KOPT-K1 (cell line): ENCODE measurements around the gene ZKSCAN1.

Experiments
- H3K27ac ChIP-seq: fragments of 200-600 bp; sonication (generic); 2 replicates; pipeline ENCODE4 v1.5.1; 2016; ENCODE audit warnings: antibody characterized with exemption, mild to moderate bottlenecking, low read depth, low read length; ENCODE audit not compliant: poor library complexity, severe bottlenecking
- H3K36me3 ChIP-seq: fragments of 200-600 bp; sonication (generic); 2 replicates; pipeline ENCODE4 v1.5.1; 2017; ENCODE audit warnings: antibody characterized with exemption, mild to moderate bottlenecking, low read length, moderate library complexity; ENCODE audit not compliant: insufficient read depth
- H3K9me3 ChIP-seq: fragments of 200-600 bp; sonication (generic); 2 replicates; pipeline ENCODE4 v1.5.1; 2017; ENCODE audit warnings: antibody characterized with exemption, low read length, mild to moderate bottlenecking; ENCODE audit not compliant: insufficient read depth, poor library complexity, severe bottlenecking

ZKSCAN1 gene

DNA sequence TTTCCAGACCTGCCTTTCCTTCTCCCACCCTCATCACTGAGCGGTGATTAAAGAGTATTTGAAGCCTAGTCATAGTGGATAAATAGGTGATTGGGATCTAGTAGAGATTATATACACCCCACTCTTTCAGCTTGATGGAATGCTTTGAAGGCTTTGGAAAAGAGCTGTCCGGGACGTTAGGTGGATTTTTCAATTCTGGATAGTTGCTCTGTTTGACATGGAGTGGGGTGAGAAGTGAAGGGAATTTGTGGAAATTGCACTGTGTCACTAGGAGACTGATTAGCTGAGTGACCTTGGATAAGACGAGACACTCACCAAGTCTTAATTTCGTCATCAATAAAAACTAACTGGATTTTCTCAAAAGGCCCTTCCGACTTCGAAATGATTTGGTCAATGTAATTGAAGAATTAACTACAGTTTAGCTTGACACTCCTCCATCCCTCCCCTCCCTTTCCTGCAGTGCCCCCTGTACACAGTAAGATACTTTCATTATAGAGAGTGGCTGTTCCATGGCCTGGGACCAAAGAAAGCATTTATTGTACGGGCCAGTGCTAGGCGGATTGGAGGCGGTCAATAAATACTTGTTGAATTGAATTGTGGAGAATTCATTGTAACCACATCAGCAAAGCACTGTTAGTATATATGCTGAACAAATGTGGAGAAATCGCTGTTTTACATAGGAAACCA, 962 bp downstream of the ZKSCAN1 start:
- peaks cover 28% of the 10 kb centered on the region for H3K36me3 ChIP-seq
- H3K9me3 ChIP-seq = no peaks in the 10 kb centered on the region
- peak overlapping the region; percentile 73 for H3K27ac ChIP-seq

DNA sequence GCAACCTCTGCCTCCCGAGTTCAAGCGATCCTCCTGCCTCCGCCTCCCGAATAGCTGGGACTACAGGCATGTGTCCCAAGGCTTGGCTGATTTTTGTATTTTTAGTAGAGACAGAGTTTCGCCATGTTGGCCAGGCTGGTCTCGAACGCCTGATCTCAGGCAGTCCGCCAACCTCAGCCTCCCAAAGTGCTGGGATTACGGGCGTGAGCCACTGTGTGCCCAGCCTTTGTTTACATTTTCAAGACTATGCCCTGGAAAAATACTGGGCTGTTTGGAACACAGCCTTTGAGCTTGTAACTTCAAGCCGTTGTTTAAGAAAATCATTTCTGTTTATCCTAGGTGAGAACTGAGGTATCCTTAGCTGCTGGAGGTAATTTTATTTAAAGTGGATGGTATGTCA, 1.9 kb downstream of the ZKSCAN1 start:
- no peak overlapping the region for H3K27ac ChIP-seq
- peaks cover 38% of the 10 kb centered on the region for H3K36me3 ChIP-seq
- H3K9me3 ChIP-seq = no peaks in the 10 kb centered on the region

DNA sequence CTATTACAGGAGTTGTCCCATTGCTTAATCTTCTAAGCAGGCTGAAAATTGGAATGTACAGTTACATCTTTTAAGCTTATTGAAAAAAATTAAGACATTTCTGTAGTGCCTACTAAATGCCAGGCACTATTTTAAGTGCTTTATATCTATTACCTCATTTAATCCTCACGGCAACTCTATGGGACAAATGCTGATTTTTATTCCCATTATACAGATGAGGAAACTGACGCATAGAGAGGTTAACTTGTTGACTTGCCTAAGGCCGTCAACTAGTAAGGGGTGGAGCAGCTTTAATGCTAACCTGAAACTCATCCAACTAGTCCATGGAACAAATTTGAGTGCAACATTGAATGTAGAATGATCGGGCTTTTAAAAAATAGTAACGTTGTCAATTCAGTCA, 2.5 kb downstream of the ZKSCAN1 start:
- no peak overlapping the region for H3K27ac ChIP-seq
- no peaks in the 10 kb centered on the region for H3K9me3 ChIP-seq
- peaks cover 43% of the 10 kb centered on the region for H3K36me3 ChIP-seq

DNA sequence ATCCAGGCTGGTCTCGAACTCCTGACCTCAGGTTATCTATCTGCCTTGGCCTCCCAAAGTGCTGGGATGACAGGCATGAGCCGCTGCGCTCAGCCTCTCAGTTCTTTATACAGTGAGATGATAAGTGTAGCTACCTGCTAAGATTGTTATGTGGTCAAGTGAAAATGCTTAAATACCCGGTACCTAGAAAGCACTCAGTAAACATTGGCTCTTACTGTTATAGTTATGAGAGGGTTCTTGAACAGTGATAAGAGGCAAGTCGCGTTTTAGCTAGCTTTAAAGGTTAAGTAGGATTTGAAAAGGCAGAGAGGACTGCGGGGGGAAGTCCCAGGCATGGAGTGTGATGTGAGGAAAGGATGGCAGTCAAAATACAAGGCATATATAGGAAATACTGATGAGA, 4.5 kb downstream of the ZKSCAN1 start:
- Histone ChIP-seq H3K27ac (no peak overlapping the region), H3K36me3 (peaks cover 64% of the 10 kb centered on the region), H3K9me3 (no peaks in the 10 kb centered on the region)

DNA sequence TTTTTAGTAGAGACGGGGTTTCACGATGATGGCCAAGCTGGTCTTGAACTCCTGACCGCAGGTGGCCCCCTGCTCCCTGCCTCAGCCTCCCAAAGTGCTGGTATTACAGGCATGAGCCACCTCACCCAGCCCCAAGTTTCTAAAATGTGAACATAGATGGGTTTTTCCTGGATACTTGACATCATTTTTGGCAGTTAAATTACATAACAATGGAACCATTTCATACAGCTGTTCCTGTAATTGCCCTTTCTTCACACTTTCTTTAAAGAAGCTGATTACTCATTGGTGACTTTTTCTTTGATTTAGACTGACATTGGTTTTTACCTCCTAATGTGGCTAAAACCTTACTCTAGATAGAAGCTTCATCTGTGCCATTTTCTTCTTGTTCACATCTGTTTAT, 5.9 kb downstream of the ZKSCAN1 start:
- no peak overlapping the region for H3K27ac ChIP-seq
- H3K36me3 ChIP-seq = peaks cover 78% of the 10 kb centered on the region
- H3K9me3 ChIP-seq = no peaks in the 10 kb centered on the region

DNA sequence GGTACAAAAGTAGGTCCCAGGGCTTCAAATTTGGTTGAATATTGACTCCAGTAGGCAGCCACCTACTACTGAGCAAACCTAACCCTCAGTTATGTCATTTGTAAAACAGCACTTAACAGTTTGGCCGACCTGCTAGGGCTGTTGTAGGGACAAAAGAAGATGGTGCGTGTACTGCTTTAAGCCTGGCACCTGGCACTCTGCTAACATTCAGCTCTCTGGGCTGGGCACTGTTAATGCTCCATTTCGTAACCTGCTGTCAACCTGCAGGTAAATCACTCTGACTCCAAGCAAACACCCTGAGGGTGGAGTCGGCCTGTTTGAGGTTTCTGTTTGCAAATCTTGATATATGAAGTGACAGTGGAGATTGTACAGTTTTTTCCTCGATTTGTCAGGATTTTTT, 7.2 kb downstream of the ZKSCAN1 start:
- Histone ChIP-seq H3K36me3 (peaks cover 90% of the 10 kb centered on the region), H3K27ac (no peak overlapping the region)

DNA sequence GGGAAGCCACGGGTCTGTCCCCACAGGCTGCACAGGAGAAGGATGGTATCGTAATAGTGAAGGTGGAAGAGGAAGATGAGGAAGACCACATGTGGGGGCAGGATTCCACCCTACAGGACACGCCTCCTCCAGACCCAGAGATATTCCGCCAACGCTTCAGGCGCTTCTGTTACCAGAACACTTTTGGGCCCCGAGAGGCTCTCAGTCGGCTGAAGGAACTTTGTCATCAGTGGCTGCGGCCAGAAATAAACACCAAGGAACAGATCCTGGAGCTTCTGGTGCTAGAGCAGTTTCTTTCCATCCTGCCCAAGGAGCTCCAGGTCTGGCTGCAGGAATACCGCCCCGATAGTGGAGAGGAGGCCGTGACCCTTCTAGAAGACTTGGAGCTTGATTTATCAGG, 8.1 kb downstream of the ZKSCAN1 start:
- peaks cover 92% of the 10 kb centered on the region for H3K36me3 ChIP-seq
- H3K9me3 ChIP-seq = no peaks in the 10 kb centered on the region
- no peak overlapping the region for H3K27ac ChIP-seq

More for the DNA sequence above, 7.2 kb downstream of the ZKSCAN1 start:
- no peaks in the 10 kb centered on the region for H3K9me3 ChIP-seq

DNA sequence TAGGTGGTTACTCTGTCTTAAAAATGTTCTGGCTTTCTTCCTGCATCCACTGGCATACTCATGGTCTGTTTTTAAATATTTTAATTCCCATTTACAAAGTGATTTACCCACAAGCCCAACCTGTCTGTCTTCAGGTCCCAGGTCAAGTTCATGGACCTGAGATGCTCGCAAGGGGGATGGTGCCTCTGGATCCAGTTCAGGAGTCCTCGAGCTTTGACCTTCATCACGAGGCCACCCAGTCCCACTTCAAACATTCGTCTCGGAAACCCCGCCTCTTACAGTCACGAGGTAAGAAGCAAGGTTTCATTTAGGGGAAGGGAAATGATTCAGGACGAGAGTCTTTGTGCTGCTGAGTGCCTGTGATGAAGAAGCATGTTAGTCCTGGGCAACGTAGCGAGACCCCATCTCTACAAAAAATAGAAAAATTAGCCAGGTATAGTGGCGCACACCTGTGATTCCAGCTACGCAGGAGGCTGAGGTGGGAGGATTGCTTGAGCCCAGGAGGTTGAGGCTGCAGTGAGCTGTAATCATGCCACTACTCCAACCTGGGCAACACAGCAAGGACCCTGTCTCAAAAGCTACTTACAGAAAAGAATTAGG, 8.7 kb downstream of the ZKSCAN1 start:
- Histone ChIP-seq H3K27ac (no peak overlapping the region), H3K36me3 (peaks cover 92% of the 10 kb centered on the region), H3K9me3 (no peaks in the 10 kb centered on the region)

DNA sequence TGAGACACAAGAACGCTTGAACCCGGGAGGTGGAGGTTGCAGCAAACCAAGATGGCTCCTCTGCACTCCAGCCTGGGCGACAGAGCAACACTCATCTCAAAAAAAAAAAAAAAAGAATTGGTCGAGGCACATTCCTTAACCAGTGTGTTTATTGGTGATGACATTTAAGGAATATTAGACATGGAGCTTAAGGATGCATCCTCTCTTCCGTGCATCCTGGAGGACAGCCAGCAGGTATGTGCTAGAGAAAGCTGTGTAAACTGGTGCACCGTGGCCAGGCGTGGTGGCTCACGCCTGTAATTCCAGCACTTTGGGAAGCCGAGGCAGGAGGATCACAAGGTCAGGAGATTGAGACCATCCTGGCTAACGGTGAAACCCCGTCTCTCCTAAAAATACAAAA, 11.8 kb downstream of the ZKSCAN1 start:
- Histone ChIP-seq H3K36me3 (peaks cover 100% of the 10 kb centered on the region), H3K9me3 (no peaks in the 10 kb centered on the region), H3K27ac (no peak overlapping the region)

DNA sequence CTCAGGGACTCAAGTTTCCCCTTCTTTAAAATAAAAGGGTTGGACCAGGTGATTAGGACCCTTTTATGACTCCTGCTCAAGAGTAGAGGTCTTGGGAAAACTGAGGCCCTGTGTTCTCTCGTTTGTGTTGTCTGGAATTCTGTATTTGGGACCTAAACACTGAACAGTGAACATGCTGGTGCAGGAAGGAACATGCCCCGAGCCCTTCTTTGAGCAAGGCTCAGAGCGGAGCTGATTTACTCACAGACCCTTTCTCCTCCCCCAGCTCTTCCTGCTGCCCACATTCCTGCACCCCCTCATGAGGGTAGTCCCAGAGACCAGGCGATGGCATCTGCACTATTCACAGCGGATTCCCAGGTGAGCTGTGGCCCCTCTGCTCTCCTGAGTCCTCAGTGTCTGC, 14.2 kb downstream of the ZKSCAN1 start:
- no peak overlapping the region for H3K27ac ChIP-seq
- no peaks in the 10 kb centered on the region for H3K9me3 ChIP-seq
- H3K36me3 ChIP-seq = peaks cover 97% of the 10 kb centered on the region

DNA sequence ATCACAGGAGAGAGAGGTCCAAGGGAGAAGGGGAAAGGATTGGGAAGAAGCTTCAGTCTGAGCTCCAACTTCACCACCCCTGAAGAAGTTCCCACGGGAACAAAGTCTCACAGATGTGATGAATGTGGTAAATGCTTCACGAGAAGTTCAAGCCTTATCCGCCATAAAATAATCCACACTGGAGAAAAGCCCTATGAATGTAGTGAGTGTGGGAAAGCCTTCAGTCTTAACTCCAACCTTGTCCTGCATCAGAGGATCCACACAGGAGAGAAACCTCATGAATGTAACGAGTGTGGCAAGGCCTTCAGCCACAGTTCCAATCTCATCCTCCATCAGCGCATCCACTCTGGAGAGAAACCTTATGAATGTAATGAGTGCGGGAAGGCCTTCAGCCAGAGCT, 18.1 kb downstream of the ZKSCAN1 start:
- H3K36me3 ChIP-seq = peaks cover 97% of the 10 kb centered on the region

DNA sequence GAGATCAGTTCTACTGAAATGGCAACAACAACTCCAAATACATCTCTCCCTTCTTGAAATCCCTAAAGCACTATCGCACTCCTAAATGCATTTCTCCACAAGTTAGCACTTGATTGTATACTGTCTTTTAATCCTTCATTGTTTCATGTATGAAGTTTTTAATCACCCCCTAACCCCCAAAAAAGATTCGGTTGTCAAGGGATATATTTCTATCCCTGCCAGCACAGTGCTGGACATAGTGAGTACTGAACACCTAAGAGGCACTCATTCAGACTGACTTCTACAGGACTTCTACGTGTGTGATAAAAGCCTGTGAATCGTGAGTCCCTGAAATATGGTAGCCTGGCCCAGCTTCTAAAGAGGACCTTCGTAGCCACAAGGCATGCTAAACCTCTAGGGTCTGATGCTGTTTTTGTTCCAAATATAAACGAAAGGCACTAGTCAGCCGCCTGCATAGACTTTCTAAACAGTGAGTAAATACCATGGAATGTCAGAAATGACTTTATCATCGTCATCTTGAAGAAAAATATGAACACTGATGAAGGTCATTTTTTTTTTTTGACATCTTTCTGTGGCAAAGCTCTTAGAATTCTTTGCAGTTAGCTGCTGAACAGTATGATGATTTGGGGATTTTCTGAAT, 19.6 kb downstream of the ZKSCAN1 start:
- Histone ChIP-seq H3K27ac (no peak overlapping the region), H3K36me3 (peaks cover 83% of the 10 kb centered on the region), H3K9me3 (no peaks in the 10 kb centered on the region)

More for the DNA sequence above, 18.1 kb downstream of the ZKSCAN1 start:
- Histone ChIP-seq H3K9me3 (no peaks in the 10 kb centered on the region), H3K27ac (no peak overlapping the region)

DNA sequence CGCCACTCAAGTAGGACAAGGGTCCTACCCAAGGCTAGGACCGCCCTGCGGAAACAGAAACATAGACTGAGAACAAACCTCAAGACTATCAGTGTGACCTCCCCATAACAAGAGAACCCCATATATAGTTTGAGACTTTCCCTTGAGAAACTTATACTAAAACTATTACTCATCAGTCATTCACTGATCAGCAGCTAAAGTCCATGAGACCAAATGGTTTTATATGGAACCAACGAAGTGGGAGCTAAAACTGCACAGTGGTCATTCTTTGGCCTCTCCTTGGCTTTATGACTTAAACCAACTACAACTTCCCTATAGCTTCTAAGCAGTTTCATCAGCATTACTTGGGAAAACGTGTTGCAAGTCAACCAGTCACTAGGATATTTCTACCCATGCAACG, 20.5 kb downstream of the ZKSCAN1 start:
- Histone ChIP-seq H3K27ac (no peak overlapping the region), H3K36me3 (peaks cover 74% of the 10 kb centered on the region), H3K9me3 (no peaks in the 10 kb centered on the region)

DNA sequence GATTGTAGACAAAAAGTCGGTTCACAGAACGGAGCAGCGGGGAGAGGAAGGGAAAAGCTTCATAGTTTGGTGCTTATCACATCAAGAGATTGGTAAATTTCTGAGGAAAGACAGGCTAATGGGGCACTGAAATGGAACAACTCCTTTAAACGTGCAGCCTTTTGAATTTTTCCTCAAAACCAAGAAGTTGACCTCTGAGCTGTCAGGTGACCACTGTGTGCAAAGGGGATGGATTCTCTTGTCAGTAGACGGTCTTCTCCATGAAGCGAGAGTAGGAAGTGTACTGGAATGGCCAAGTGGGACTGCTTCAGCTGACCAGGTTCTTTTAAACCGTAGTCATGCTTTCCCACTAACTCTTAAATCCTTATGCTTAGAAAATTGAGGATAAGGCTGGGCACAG, 22.9 kb downstream of the ZKSCAN1 start:
- Histone ChIP-seq H3K9me3 (no peaks in the 10 kb centered on the region), H3K27ac (no peak overlapping the region), H3K36me3 (peaks cover 52% of the 10 kb centered on the region)

DNA sequence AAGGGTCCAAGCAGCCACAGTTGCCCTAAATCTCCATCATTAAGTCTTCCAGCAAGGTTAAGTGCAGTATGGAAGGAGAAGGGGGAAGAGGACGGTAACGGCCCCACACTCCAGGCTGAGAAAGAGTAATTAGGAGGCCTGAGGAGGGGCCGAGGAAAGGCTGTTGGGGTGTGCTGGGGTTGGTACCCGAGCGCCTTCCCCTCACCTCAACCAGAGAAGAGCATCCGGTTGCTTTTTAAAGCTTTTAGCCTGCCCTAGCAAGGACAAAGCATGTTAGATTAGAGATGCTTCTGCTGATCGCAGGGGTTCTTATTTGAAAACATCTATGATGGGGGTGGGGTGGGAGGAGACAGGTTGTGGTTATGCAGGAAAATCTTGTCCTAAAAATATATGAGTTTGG, 25.2 kb downstream of the ZKSCAN1 start:
- no peaks in the 10 kb centered on the region for H3K9me3 ChIP-seq
- peaks cover 29% of the 10 kb centered on the region for H3K36me3 ChIP-seq
- H3K27ac ChIP-seq = no peak overlapping the region

DNA sequence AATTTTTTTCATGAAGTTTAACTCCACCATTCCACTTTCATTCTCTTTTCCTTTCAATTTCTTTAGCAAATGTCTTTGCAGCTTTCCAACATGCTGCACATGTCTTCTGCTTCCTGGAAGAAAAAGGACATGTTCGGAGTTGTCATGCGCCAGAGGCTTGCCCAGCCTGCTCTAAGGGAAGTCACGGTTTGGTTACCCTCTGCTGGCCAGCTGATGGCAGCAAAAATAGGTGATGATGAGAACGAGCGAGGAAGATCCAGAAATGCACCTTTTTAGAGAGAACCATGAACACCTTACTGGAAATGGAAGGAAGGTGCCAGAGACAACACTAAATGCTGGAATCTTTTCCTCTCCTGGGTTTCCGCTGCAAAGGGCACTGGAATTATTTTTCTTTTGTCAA, 29.3 kb downstream of the ZKSCAN1 start:
- Histone ChIP-seq H3K9me3 (no peaks in the 10 kb centered on the region), H3K36me3 (no peaks in the 10 kb centered on the region), H3K27ac (no peak overlapping the region)
